Measurements from ENCODE around the gene GART. TPM values are rescaled to one million over a fixed set of nuclear protein-coding genes. Genes with fewer than 3 reads are reported as not detected.

The GART gene
- total RNA-seq, 4 donors from 2014 or later = 41.8 to 74.2 (median 67.6) TPM

GRCh38 chr21:33496345-33496744, 45.6 kb downstream of the GART start:
- H3K27me3 ChIP-seq = no peaks in the 10 kb centered on the region
- H3K27ac ChIP-seq = no peak overlapping the region
- no peaks in the 10 kb centered on the region for H3K9me3 ChIP-seq
- no peak overlapping the region for H3K4me3 ChIP-seq
- ATAC-seq = no peak
- WGBS, 2 donors (ENCODE audit: low coverage in 1 of 2) = 59 to 60% methylated on average over 3 to 7 of the region's 7 CpGs
- peaks cover 0 to 7% (median 0%) of the 10 kb centered on the region in 3 donors for H3K4me1 ChIP-seq
- TF ChIP-seq CTCF (IDR thresholded peaks at IDR 0.05) = no peak
- TF ChIP-seq POLR2A (IDR thresholded peaks at IDR 0.05) = no peak
- no peak for TF ChIP-seq POLR2AphosphoS5 (IDR thresholded peaks at IDR 0.05)
- TF ChIP-seq EP300 (IDR thresholded peaks at IDR 0.05) = no peak
- no peaks in the 10 kb centered on the region for H3K36me3 ChIP-seq

GRCh38 chr21:33495743-33496142, 46.2 kb downstream of the GART start:
- WGBS, 2 donors (ENCODE audit: low coverage in 1 of 2) = 27 to 75% methylated on average over 2 of the region's 4 CpGs
- no peaks in the 10 kb centered on the region for H3K27me3 ChIP-seq

GRCh38 chr21:33493756-33494155, 48.2 kb downstream of the GART start:
- Histone ChIP-seq H3K27me3 (no peaks in the 10 kb centered on the region), H3K4me3 (no peak overlapping the region), H3K36me3 (no peaks in the 10 kb centered on the region), H3K9me3 (no peaks in the 10 kb centered on the region), H3K27ac (no peak overlapping the region), H3K4me1 (peaks cover 0 to 15% (median 0%) of the 10 kb centered on the region in 3 donors)
- ATAC-seq = no peak
- TF ChIP-seq POLR2AphosphoS5 (IDR thresholded peaks at IDR 0.05) = no peak
- TF ChIP-seq EP300 (IDR thresholded peaks at IDR 0.05) = no peak
- TF ChIP-seq POLR2A (IDR thresholded peaks at IDR 0.05) = no peak
- WGBS, 2 donors (ENCODE audit: low coverage in 1 of 2) = 67 to 85% methylated on average over 1 to 3 of the region's 3 CpGs

More at GRCh38 chr21:33495743-33496142, 46.2 kb downstream of the GART start:
- ATAC-seq = no peak
- peaks cover 0 to 11% (median 0%) of the 10 kb centered on the region in 3 donors for H3K4me1 ChIP-seq
- H3K27ac ChIP-seq = no peak overlapping the region
- no peak overlapping the region for H3K4me3 ChIP-seq
- no peak for TF ChIP-seq CTCF (IDR thresholded peaks at IDR 0.05)
- TF ChIP-seq EP300 (IDR thresholded peaks at IDR 0.05) = no peak
- TF ChIP-seq POLR2AphosphoS5 (IDR thresholded peaks at IDR 0.05) = no peak
- TF ChIP-seq POLR2A (IDR thresholded peaks at IDR 0.05) = no peak
- no peaks in the 10 kb centered on the region for H3K9me3 ChIP-seq
- H3K36me3 ChIP-seq = no peaks in the 10 kb centered on the region

- H3K4me3 ChIP-seq = no peak overlapping the region
- H3K4me1 ChIP-seq = peaks cover 0 to 15% (median 0%) of the 10 kb centered on the region in 3 donors
- no peaks in the 10 kb centered on the region for H3K9me3 ChIP-seq
- no peaks in the 10 kb centered on the region for H3K27me3 ChIP-seq
- no peak for ATAC-seq
- 44 to 63% methylated on average over 2 of the region's 2 CpGs for WGBS, 2 donors (ENCODE audit: low coverage in 1 of 2)
- no peak for TF ChIP-seq POLR2AphosphoS5 (IDR thresholded peaks at IDR 0.05)
- TF ChIP-seq POLR2A (IDR thresholded peaks at IDR 0.05) = no peak
- TF ChIP-seq EP300 (IDR thresholded peaks at IDR 0.05) = no peak
- TF ChIP-seq CTCF (IDR thresholded peaks at IDR 0.05) = no peak
- H3K36me3 ChIP-seq = no peaks in the 10 kb centered on the region
- H3K27ac ChIP-seq = peak overlapping the region in 1 of 4 donors; percentile 86
These were observed 49.3 kb downstream of the GART start for GRCh38 chr21:33492571-33492970.

- H3K27ac ChIP-seq = peak within 1 kb of the TSS; percentile 2 to 86 (median 84)
- peak in 1 of 4 experiments; percentile 17 for TF ChIP-seq CTCF (IDR thresholded peaks at IDR 0.05)
- TF ChIP-seq POLR2A (IDR thresholded peaks at IDR 0.05) = peak in 1 of 2 donors; percentile 34
- TF ChIP-seq EP300 (IDR thresholded peaks at IDR 0.05) = no peak
- TF ChIP-seq POLR2AphosphoS5 (IDR thresholded peaks at IDR 0.05) = peak; percentile 58
- no peaks in the 10 kb centered on the region for H3K36me3 ChIP-seq
- no peaks in the 10 kb centered on the region for H3K9me3 ChIP-seq
- peak; percentile 98 for ATAC-seq
- peak within 1 kb of the TSS; percentile 44 to 70 for H3K4me3 ChIP-seq
- H3K4me1 ChIP-seq = peaks cover 0 to 15% (median 0%) of the 10 kb centered on the region in 3 donors
- H3K27me3 ChIP-seq = no peaks in the 10 kb centered on the region
- WGBS, 2 donors (ENCODE audit: low coverage in 1 of 2) = 0% methylated on average over 14 of the region's 52 CpGs; no CpG with 5 or more reads in 1 of the 2 donors
These were observed 50.4 kb downstream of the GART start, which contains the start of gene DNAJC28 for GRCh38 chr21:33491373-33492102. Gene DNAJC28 (minus strand): TSS chr21:33491716. CDS start chr21:33489393, 2,323 bp downstream.
